Stomach (tissue), 9 donors: ENCODE data around the gene TTF2. TPM values are rescaled to one million over a fixed set of nuclear protein-coding genes. Genes with fewer than 3 reads are reported as not detected.

ENCODE experiments used
- DNase-seq, 2 donors: peaks; one replicate each; pipeline versions ENCODE4 v3.0.0 to v3.0.0-alpha.2; 2013 to 2019
- H3K27ac ChIP-seq, 5 donors: fragments of 200-600 bp in 4 of 5; sonication (generic) in 4 of 5; one replicate each; pipeline ENCODE4 v1.5.1; 2013 to 2019; ENCODE audit warnings: mild to moderate bottlenecking in 1 of 5, moderate library complexity in 1 of 5
- H3K27me3 ChIP-seq, 3 donors: fragments of 200-600 bp; sonication (generic); one replicate each; pipeline ENCODE4 v1.5.1; 2017 to 2019; ENCODE audit warnings: mixed run types in 1 of 3
- H3K36me3 ChIP-seq, 4 donors: fragments of 200-600 bp; sonication (generic); 1 replicate in 3 of 4; 2 replicates in 1 of 4; pipeline ENCODE4 v1.5.1; 2016 to 2019
- H3K4me1 ChIP-seq, 4 donors: fragments of 200-600 bp; sonication (generic); one replicate each; pipeline ENCODE4 v1.5.1; 2016 to 2019
- H3K4me3 ChIP-seq, 4 donors: fragments of 200-600 bp; sonication (generic) in 3 of 4; one replicate each; pipeline ENCODE4 v1.5.1; 2016 to 2019; ENCODE audit warnings: mild to moderate bottlenecking in 1 of 4
- H3K9me3 ChIP-seq, 4 donors: fragments of 200-600 bp; sonication (generic); one replicate each; pipeline ENCODE4 v1.5.1; 2016 to 2019
- EP300 ChIP-seq: sonication (generic); formaldehyde crosslinking; IDR thresholded peaks from one replicate; pipeline ENCODE4 v1.6.1; 2017; ENCODE audit warnings: antibody characterized with exemption
- POLR2A ChIP-seq, 4 donors: fragments of 450-650 bp; IDR thresholded peaks; one replicate each; pipeline ENCODE4 v1.6.1; 2016; ENCODE audit warnings: antibody characterized with exemption in 4 of 4, control low read depth in 2 of 4, mild to moderate bottlenecking in 1 of 4, moderate library complexity in 1 of 4
- POLR2AphosphoS5 ChIP-seq, 3 donors: sonication (generic); formaldehyde crosslinking; IDR thresholded peaks; one replicate each; pipeline ENCODE4 v1.6.1; 2016; ENCODE audit warnings: antibody characterized with exemption in 3 of 3
- WGBS, 5 donors: extraction: QIAGEN DNeasy Blood & Tissue Kit in 3 of 5; methylation state at CpG; one replicate each; pipeline versions ENCODE4 v1.1.5 to v1.1.7; 2013 to 2018; 5-methylcytosine and 5-hydroxymethylcytosine counted together
- intact Hi-C: fragments of 100-400 bp; cut with DNase I; formaldehyde crosslinking; loops from one replicate; pipeline ENCODE4 v1.15.1; 2023; ENCODE audit warnings: low total_unique reads
- polyA plus RNA-seq, 3 donors: library from polyadenylated mRNA; stranded (reverse); fragments of 200-250 nt; gene quantifications; one replicate each; pipeline ENCODE4 v1.2.3, GENCODE V29; 2013
- total RNA-seq, 5 donors: library from RNA; depleted of rRNA; stranded (reverse); fragments of >200 nt; gene quantifications; one replicate each; pipeline versions ENCODE4 v1.1.0 to v1.2.3, GENCODE V29; 2014 to 2016
- TF ChIP-seq, protein P1 (sequence below), 7 experiments: fragments of 450-650 bp in 4 of 7; fragments of 200-600 bp in 3 of 7; sonication (generic) in 3 of 7; IDR thresholded peaks; one replicate each; pipeline ENCODE4 v1.5.1; 2016 to 2019; ENCODE audit warnings: antibody characterized with exemption in 7 of 7, control low read depth in 2 of 7, mild to moderate bottlenecking in 1 of 7
- donor health status: healthy with polysubstance abuse.
- donor health status: Bipolar disorder and iron deficiency.
- donor health status: healthy.

TTF2 gene
- total and polyA plus RNA-seq, 8 donors = 1.7 to 58.7 (median 10.7) TPM

DNA sequence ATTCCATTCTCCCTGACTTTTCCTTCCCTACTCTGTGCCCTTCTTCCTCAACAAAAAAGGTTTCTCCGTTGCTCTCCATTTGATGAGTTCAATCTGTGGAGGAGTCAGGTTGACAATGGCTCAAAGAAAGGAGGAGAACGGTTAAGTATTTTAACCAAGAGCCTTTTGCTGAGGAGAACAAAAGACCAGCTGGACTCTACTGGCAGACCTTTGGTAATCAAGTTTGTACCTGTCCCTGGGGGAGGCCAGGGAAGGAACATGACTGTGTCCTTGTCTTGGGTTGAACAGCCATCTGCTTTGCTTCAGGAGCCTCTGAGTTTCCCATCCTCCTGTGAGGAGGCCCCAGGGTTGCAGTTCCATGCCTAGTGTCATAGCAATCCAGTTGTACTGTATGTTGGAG, 29.9 kb downstream of the TTF2 start:
- Histone ChIP-seq H3K27ac (no peak overlapping the region), H3K27me3 (no peaks in the 10 kb centered on the region), H3K9me3 (no peaks in the 10 kb centered on the region), H3K4me1 (peaks cover 0 to 14% (median 2%) of the 10 kb centered on the region in 4 donors), H3K36me3 (peaks cover 19 to 85% (median 56%) of the 10 kb centered on the region in 4 donors), H3K4me3 (no peak overlapping the region)
- TF ChIP-seq POLR2A (IDR thresholded peaks at IDR 0.05) (no peak), POLR2AphosphoS5 (IDR thresholded peaks at IDR 0.05) (no peak), EP300 (no peak)
- TF ChIP-seq, protein P1, sequence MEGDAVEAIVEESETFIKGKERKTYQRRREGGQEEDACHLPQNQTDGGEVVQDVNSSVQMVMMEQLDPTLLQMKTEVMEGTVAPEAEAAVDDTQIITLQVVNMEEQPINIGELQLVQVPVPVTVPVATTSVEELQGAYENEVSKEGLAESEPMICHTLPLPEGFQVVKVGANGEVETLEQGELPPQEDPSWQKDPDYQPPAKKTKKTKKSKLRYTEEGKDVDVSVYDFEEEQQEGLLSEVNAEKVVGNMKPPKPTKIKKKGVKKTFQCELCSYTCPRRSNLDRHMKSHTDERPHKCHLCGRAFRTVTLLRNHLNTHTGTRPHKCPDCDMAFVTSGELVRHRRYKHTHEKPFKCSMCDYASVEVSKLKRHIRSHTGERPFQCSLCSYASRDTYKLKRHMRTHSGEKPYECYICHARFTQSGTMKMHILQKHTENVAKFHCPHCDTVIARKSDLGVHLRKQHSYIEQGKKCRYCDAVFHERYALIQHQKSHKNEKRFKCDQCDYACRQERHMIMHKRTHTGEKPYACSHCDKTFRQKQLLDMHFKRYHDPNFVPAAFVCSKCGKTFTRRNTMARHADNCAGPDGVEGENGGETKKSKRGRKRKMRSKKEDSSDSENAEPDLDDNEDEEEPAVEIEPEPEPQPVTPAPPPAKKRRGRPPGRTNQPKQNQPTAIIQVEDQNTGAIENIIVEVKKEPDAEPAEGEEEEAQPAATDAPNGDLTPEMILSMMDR (IDR thresholded peaks at IDR 0.05) = no peak
- DNase-seq = no peak
- intact Hi-C loops = no loop called here
- 90 to 96% (median 95%) methylated on average over 2 of the region's 2 CpGs for WGBS, 5 donors

DNA sequence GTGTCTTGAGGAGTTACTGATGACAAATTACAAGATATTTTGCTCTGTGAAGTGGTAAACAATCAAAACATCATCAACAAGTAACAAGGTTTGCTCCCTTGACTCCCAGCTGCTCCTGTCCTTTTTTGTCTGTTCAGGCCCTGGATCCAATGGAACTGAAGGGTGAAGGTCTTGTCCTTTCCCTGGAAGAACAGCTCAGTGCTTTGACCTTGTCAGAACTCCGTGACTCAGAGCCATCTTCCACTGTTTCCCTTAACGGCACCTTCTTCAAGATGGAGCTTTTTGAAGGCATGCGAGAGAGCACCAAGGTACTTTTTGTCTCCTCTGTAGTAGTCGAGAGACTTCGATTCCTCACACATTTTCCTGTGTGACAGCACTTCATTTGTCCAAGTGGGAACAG, 32.5 kb downstream of the TTF2 start:
- DNase-seq = no peak
- intact Hi-C loops = no loop called here
- 81 to 87% (median 83%) methylated on average over 5 of the region's 5 CpGs for WGBS, 5 donors
- Histone ChIP-seq H3K4me3 (no peak overlapping the region), H3K36me3 (peaks cover 14 to 94% (median 55%) of the 10 kb centered on the region in 4 donors), H3K4me1 (peaks cover 0 to 30% (median 6%) of the 10 kb centered on the region in 4 donors), H3K27ac (peak overlapping the region in 3 of 5 donors; percentile 46 to 70 (median 64)), H3K9me3 (no peaks in the 10 kb centered on the region), H3K27me3 (no peaks in the 10 kb centered on the region)
- TF ChIP-seq POLR2A (IDR thresholded peaks at IDR 0.05) (no peak), POLR2AphosphoS5 (IDR thresholded peaks at IDR 0.05) (no peak), EP300 (no peak)
- TF ChIP-seq, protein P1 (IDR thresholded peaks at IDR 0.05) = no peak

DNA sequence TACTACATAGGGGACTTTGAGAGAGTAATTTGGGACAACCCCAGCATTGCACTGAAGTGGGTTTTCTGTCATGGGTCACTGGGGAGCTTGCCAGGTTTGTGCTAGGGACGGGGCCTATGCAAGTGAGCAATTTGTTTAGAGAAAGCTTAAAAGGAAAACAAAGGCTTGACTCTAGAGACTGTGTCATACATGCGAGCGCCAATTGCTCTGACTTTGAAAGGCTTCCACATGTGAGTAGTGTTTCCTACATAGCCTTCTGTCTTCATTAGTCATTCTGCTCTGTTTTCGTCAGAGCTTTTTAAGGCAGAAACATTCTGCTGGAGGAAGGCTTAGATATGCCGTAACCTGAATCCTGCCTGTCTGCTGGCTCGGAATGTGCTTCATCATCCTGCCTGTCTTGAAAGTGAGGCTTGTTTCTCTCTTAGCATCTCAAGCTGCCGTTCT, 33.0 kb downstream of the TTF2 start:
- WGBS, 5 donors = 67 to 79% (median 76%) methylated on average over 7 of the region's 7 CpGs
- peak overlapping the region in 4 of 5 donors; percentile 4 to 71 (median 67) for H3K27ac ChIP-seq
- no peaks in the 10 kb centered on the region for H3K27me3 ChIP-seq
- H3K9me3 ChIP-seq = no peaks in the 10 kb centered on the region
- no peak overlapping the region for H3K4me3 ChIP-seq
- DNase-seq = peak; percentile 31 to 72
- H3K4me1 ChIP-seq = peaks cover 0 to 30% (median 6%) of the 10 kb centered on the region in 4 donors
- peak in 1 of 3 donors; percentile 56 for TF ChIP-seq POLR2AphosphoS5 (IDR thresholded peaks at IDR 0.05)
- no peak for TF ChIP-seq EP300
- intact Hi-C loops = no loop called here
- H3K36me3 ChIP-seq = peaks cover 14 to 93% (median 56%) of the 10 kb centered on the region in 4 donors

DNA sequence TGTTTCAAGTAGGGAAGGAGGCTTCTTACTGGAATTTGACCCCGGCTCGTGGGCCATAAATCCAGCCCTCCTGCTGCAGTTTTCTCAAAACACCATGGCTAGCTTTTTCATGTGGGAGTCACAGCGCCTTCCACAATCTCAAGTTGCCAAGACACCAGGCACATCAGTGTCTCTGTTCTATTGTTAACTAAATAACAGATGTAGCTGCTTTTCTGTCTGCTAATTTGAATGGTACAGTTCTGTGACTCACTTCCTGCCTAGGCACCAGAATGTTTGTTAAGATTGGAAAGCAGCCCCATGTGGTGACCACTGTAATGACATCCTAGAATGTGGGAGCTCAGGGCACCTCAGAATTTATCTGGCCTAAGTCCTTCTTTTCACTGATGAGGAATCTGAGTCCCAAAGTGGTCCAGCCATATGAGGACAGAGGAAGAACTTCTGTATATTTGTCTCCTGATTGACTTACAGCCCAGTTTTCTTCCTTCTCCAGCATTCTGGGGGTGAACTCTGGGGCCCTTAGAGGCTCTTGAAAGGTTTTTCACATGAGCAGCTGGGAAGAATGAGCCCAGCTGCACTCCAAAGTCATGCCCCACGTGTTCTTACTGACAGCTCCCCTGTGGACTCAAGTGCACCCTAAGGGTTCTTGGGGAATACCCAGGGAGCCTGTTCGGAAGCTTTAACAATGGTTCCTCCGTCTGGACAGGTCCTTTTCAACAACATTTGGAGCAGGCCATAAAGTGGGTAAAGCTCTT, 33.9 kb downstream of the TTF2 start:
- DNase-seq = peak in 1 of 2 donors; percentile 29
- TF ChIP-seq POLR2A (IDR thresholded peaks at IDR 0.05) = no peak
- TF ChIP-seq POLR2AphosphoS5 (IDR thresholded peaks at IDR 0.05) = no peak
- TF ChIP-seq EP300 = no peak
- TF ChIP-seq, protein P1 (IDR thresholded peaks at IDR 0.05) = no peak
- H3K4me3 ChIP-seq = no peak overlapping the region
- H3K4me1 ChIP-seq = peaks cover 0 to 30% (median 6%) of the 10 kb centered on the region in 4 donors
- no peaks in the 10 kb centered on the region for H3K9me3 ChIP-seq
- H3K36me3 ChIP-seq = peaks cover 14 to 94% (median 60%) of the 10 kb centered on the region in 4 donors
- peak overlapping the region in 4 of 5 donors; percentile 4 to 71 (median 56) for H3K27ac ChIP-seq
- intact Hi-C loops = no loop called here
- no peaks in the 10 kb centered on the region for H3K27me3 ChIP-seq
- 87 to 92% (median 89%) methylated on average over 6 of the region's 6 CpGs for WGBS, 5 donors
